CD4-positive, alpha-beta T cell treated with Interleukin-10 for 1 hour (primary cell): ENCODE measurements around the gene ELFN1.

Experiments
- DNase-seq: peaks from one replicate; pipeline ENCODE4 v3.0.0-alpha.2; 2020

Gene ELFN1

GRCh38 chr7:1696671-1697498, 26.8 kb downstream of the ELFN1 start:
- no peak for DNase-seq

DNA sequence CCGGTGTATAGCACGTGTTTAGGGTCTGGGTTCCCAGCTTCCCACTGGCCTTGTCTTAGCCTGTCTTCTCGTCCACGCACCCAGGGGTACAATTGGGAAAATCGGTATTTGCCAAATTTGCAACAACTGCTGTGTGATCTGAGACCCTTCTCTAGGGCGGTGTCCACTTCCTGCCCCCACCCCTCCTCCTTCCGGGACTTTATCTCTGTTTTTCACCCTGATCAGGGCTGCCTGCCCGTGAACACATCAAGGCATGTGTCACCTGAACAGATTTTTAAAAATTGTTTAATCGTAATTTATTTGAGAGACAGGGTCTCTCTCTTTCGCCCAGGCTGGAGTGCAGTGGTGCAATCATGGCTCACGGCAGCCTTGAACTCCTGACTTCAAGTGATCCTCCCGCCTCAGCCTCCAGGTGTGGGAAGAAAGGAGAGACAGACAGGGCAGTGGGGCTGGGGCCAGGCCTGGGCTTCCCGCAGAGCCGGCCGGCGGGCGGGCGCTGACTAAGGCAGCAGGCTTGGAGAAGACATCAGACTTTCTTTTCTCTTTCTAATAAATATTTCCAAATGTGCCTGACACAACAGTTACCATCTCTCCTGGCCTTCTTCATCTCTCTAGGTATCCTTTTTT, 27.5 kb downstream of the ELFN1 start:
- no peak for DNase-seq

DNA sequence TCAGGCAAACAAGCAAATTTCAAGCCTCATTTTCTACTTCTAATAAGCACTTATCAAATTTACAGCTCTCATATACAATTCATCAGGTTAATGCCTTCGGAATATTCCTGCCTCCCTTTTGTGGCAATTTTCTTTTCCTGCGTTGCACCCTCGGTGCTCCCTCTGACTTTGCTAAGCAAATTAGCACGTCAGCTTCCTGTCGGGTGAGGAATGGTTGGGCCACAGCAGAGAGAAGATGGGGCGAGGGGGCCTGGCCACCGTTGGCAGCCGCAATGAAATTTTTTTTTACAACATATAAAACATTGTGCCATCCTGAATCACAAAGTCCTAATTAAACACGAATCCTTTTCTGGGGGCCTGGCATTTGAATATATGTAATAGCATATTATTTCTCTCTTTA, 28.1 kb downstream of the ELFN1 start:
- DNase-seq, result no peak

DNA sequence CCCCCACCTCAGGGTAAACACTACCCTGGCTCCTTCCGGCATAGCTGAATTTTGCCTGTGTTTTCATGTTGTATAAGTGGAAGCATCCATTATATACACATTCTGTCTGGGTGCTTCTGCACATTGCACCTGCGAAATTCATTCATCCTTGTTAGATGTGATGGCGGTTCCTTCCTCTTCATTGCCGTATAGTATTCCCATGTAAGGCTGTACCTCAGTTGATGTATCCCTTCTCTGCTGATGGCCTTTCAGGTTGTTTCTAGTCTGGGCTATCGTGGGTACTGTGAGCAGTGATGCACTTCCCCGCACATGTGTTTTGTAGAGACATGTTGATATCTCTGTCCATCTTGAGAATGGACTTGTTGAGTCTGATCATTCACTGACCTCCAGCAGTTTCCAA, 28.9 kb downstream of the ELFN1 start:
- DNase-seq, result no peak

DNA sequence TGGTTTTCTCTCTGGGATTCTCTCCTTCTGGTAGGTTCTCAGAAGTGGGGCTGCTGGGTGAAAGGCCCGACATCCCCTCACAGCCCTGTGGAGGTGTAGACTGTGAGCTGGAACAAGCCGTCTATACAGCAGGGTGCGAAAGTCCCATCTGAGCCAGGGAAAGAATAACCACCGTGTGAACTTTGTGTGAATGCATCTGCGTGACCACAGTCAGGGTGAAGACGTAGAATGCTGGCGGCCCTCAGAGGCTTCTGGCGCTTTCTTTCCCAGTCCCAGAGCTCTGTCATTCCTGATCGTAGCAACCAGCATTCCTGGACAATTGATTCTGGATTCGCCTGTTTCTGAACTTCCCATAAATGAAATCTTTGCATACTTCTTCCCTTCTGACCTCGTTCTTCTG, 30.0 kb downstream of the ELFN1 start:
- DNase-seq, result no peak

GRCh38 chr7:1700536-1701333, 30.7 kb downstream of the ELFN1 start:
- DNase-seq, result no peak

- no peak for DNase-seq
Observed at GRCh38 chr7:1702652-1703051, 32.6 kb downstream of the ELFN1 start.

DNA sequence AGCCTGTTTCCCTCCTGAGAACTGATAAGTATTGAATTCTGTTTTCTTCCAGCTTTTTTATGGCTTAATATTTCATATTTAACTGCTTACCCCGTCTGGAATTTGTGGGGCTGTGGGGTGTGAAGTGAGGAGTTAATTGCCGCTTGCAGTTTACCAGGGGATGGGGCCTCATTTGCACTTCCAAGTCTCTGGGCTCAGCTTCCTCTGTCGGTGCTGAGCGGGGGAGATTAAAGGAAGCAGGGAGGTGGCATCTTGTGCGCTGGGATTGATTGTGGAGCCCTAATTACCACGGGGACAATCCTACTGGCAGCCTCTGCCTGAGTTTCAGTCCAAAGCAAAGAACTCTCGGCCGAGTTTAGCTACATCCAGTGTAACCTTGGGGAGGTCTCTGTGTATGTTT, 33.4 kb downstream of the ELFN1 start:
- no peak for DNase-seq

DNA sequence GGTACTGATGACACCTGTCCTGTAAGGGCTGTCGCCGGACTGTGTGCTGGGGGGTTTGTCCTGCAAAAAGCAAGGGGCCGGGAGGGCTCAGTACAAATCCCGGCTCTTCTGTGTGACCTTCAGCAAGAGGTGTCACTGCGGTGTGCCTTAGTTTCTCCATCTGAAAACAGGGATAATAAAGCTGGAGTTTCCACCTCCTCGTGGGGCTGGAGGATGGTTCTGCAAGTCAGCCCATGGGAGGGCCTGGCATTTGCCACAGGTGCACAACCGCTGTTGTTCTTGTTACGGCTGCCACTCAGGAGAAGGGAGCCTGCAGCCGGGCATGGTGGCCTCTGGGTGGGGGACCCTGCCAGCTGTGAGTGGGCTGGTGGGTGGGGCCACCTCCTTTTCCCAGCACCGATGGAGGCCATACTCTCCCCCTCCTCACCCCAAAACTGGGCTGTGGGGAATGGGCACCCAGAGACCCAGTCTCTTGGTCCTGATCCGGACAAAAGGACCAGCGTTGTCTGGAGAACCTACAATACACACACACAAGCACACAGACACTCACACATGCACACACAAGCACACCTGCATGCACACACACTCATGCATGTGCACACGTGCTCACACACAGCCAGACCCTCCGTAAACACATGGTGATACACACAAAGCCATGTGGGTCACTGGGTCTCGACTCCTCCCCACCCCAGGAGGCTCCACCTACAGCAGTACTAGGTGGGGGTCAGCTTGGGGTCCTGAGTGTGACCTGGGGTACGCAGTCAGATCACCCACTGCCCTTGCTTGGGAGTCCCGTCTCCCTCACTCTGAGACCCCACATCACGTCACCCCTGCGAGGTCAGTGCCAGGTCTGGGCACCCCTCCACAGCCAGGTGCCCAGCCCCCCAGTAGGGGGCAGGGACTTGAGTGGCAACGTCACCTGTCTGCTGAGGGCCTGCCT, 34.1 kb downstream of the ELFN1 start:
- no peak for DNase-seq

GRCh38 chr7:1704811-1705738, 35.0 kb downstream of the ELFN1 start:
- DNase-seq, result no peak

DNA sequence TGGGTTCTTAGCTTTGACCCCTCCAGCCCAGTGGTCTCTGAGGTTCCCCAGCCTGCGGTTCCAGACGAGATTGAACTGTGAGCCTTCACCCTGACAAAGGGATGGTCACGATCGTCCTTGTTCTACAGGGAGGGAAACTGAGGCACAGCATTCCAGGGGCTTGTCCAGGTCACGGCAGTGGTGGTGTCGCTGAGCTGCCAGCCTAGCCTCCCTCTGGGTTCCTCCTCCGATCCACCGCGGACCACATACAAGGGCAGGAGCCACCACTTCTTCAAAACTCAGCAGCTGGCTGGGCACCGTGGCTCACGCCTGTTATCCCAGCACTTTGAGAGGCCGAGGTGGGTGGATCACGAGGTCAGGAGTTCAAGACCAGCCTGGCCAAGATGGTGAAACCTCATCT, 35.8 kb downstream of the ELFN1 start:
- DNase-seq, result no peak

DNA sequence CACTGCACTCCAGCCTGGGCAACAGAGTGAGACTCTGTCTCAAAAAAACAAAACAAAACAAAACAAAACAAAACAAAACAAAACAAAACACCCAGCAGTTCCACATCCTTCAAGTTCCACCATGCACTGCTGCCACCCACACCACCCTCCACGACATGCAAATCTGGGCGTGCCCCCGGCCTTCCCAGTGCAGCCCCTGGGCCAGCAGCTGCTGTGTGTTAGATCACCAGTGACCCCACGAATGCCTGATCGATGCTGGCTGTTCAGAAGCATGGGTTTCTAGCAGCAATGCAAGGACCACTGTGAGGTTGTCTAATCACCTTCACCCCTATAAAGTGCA, 36.3 kb downstream of the ELFN1 start:
- DNase-seq, result no peak

DNA sequence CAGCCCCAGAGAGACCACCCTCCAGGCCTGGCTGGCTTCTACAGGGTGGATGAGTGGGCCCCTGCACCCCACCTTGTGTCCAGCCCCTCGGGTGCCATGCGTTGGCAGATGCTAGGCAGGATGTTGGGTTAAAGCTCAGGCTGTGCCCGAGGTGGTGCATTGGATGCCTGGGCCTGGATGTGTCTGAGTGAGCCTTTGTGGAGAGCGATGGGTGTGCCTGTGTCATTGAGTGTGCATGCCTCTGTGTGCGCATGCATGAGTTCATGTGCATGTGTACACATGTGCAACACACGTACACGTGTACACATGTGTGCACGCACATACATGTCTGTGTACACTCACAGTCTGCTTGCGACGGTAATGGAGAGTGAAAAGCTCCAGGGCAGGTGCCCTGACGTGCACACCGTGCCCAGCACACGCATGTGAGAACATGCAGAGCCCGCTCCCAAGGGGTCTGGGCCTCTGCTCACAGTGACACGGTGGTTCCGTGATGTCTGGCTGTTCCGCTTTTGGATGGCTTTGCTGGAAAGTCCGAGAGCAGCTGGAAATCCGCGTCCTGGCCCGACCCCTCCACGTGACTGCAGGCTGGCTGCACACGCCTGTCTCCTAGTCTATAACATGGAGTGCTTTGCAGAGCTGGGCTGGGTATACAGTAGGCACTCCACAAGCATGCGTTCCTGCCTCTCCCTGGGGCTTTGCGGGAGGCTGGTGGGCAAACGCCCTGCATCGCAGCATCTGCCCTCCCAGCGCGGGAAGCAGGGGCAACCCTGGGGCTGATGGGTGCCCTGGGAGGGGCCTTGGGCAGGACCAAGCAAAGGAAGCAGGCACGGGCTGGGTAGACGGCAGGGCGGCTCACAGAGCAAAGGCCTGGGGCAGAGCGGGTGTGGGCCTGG, 36.9 kb downstream of the ELFN1 start:
- no peak for DNase-seq

- DNase-seq, result no peak
Observed at GRCh38 chr7:1707756-1708595, 37.9 kb downstream of the ELFN1 start.

DNA sequence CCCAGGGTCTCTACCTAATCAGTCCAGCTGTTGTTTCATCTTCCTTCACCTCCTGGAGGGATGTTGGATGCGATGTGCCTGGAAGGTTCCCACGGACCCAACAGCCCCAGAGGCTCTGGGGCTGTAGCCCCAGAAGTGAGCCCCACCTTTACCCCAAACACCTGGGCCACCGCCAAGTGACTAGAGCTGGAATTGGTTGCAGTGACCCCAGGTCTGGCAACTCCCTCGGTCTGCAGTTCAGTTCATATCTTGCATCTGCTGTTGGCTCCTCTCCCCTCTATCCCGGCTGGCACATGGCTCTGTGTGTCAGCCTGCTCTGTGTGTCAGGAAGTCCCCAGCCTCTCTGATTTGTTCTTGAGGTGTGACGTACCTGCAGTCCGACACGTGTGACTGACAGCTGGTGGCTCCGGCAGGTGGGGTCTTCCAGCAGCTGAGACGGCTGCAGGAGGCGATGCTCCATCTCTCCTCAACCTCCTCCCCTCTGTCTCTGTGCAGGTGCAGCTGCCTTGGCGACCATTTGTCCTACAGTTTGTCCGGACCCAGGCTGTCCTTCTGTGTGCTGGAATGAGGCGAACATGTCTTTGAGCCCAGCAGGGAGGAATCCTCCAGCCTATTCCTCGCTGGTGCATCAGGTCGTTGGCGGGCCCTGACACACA, 38.6 kb downstream of the ELFN1 start:
- DNase-seq, result no peak

DNA sequence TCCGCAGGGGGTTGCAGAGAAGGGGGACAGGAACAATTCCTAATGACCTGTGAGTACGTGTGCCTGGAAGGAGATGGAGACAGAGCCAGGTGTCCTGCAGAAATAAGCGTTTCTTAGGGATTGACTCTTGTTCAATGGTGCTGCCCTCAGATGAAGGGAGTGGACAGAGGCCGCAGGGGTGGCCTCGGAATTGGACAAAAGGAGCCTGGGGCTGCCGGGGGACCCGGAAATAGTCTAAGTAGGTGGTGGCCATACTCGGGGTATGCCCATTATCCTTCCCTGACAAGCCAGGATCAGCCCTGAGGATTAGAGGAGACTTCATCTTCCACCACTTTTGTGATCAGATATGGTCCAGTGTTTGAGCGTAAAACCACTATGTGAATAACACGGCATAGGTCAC, 39.2 kb downstream of the ELFN1 start:
- no peak for DNase-seq

- no peak for DNase-seq
Observed at GRCh38 chr7:1709900-1710299, 39.8 kb downstream of the ELFN1 start.

- no peak for DNase-seq
Observed at GRCh38 chr7:1710936-1711335, 40.9 kb downstream of the ELFN1 start.

- no peak for DNase-seq
Observed at GRCh38 chr7:1712907-1713501, 42.9 kb downstream of the ELFN1 start.
